K562 (cell line): ENCODE measurements around the gene SH3PXD2B. TPM values are rescaled to one million over a fixed set of nuclear protein-coding genes. Genes with fewer than 3 reads are reported as not detected.
A peak's percentile ranks its signal among the peaks of the same experiment; 100 is the strongest.

Experiments
- CC2D1A ChIP-seq: fragments of 450-650 bp; IDR thresholded peaks from 2 replicates; pipeline ENCODE4 v1.6.1; 2017; ENCODE audit warnings: mild to moderate bottlenecking
- COPS2 ChIP-seq: fragments of 450-650 bp; conservative IDR thresholded peaks from 2 replicates; pipeline ENCODE4 v1.6.1; 2016; ENCODE audit warnings: mild to moderate bottlenecking, moderate library complexity
- FOXJ3 ChIP-seq: sonication (generic); formaldehyde crosslinking; IDR thresholded peaks from 2 replicates; pipeline ENCODE4 v1.4.0; 2020; ENCODE audit warnings: mild to moderate bottlenecking, missing genetic modification reagents
- JUN ChIP-seq, 2 experiments: sonication (generic) in 1 of 2; formaldehyde crosslinking in 1 of 2; IDR thresholded peaks; 2 replicates each; pipeline versions ENCODE4 v1.6.1 to v1.8.0; 2012 to 2022; ENCODE audit warnings: borderline replicate concordance in 2 of 2, mild to moderate bottlenecking in 2 of 2, improper control_type of control experiment in 1 of 2, low read depth in 1 of 2, low read length in 1 of 2, missing genetic modification reagents in 1 of 2
- MAFK ChIP-seq: IDR thresholded peaks from 2 replicates; pipeline ENCODE4 v1.6.1; 2011; ENCODE audit warnings: low read length, improper control_type of control experiment
- NBN ChIP-seq: fragments of 450-650 bp; IDR thresholded peaks from 2 replicates; pipeline ENCODE4 v1.6.1; 2016; ENCODE audit warnings: low read depth, mild to moderate bottlenecking
- NR4A1 ChIP-seq, 2 experiments: fragments of 250-450 bp in 1 of 2; fragments of 450-650 bp in 1 of 2; sonication (Bioruptor Pico) in 1 of 2; IDR thresholded peaks; 2 replicates each; pipeline versions ENCODE4 v1.4.0 to v1.6.1; 2016 to 2020; ENCODE audit warnings: mild to moderate bottlenecking in 2 of 2, missing compliant biosample characterization in 1 of 2, missing genetic modification characterization in 1 of 2, moderate library complexity in 1 of 2
- POLR3G ChIP-seq: IDR thresholded peaks from 2 replicates; pipeline ENCODE4 v1.6.1; 2011; ENCODE audit not compliant: insufficient read length, insufficient replicate concordance; ENCODE audit errors: extremely low read depth
- SAFB ChIP-seq: fragments of 200-400 bp; formaldehyde crosslinking; IDR thresholded peaks from 2 replicates; pipeline ENCODE4 v1.6.1; 2017; ENCODE audit warnings: low read depth, low read length, borderline replicate concordance
- STAT5B ChIP-seq: fragments of 250-450 bp; sonication (Bioruptor Pico); IDR thresholded peaks from 2 replicates; pipeline ENCODE4 v1.8.0; 2021; ENCODE audit warnings: mild to moderate bottlenecking, inconsistent platforms
- polyA plus RNA-seq, 8 experiments: library from polyadenylated mRNA; depleted of rRNA in 4 of 8; stranded (reverse) in 5 of 8; unstranded in 3 of 8; fragments of >200 nt; fragmentation: Nextera tagmentation in 2 of 8; fragmentation: Illumina TruSeq in 1 of 8; extraction: Ambion mirVana in 2 of 8; extraction: Trizol in 1 of 8; gene quantifications; 2 replicates each; pipeline versions ENCODE4 v1.2.1 to v1.2.3, GENCODE V29; 2011 to 2014; ENCODE audit warnings: inconsistent platforms in 1 of 8, missing spikeins in 1 of 8
- total RNA-seq, 7 experiments: library from RNA; depleted of rRNA in 6 of 7; stranded (reverse); fragments of >200 nt in 6 of 7; fragmentation: Illumina TruSeq in 2 of 7; extraction: Trizol in 2 of 7; gene quantifications; 2 replicates each; pipeline versions ENCODE4 v1.2.1 to v1.2.3, GENCODE V29; 2011 to 2021; ENCODE audit warnings: low replicate concordance in 1 of 7
- TF ChIP-seq, protein P1 (sequence below): fragments of 450-650 bp; IDR thresholded peaks from 2 replicates; pipeline ENCODE4 v1.6.1; 2016; ENCODE audit warnings: mild to moderate bottlenecking, moderate library complexity
- TF ChIP-seq, protein P2 (sequence below): fragments of 250-450 bp; sonication (Bioruptor Pico); IDR thresholded peaks from 2 replicates; pipeline ENCODE4 v1.8.0; 2021; ENCODE audit warnings: moderate library complexity, mild to moderate bottlenecking, inconsistent platforms
- TF ChIP-seq, protein P3 (sequence below), 2 experiments: fragments of 450-650 bp in 1 of 2; sonication (generic) in 1 of 2; formaldehyde crosslinking; conservative IDR thresholded peaks; 2 replicates each; pipeline versions ENCODE4 v1.4.0 to v1.8.1; 2020 to 2022; ENCODE audit warnings: mild to moderate bottlenecking in 1 of 2, missing genetic modification reagents in 1 of 2

The SH3PXD2B gene
- total and polyA plus RNA-seq, 9 of the 15 experiments (the other 6 are each of a cell fraction or from before 2014, with no cell fraction given) = 0.04 to 0.66 (median 0.19) TPM

DNA sequence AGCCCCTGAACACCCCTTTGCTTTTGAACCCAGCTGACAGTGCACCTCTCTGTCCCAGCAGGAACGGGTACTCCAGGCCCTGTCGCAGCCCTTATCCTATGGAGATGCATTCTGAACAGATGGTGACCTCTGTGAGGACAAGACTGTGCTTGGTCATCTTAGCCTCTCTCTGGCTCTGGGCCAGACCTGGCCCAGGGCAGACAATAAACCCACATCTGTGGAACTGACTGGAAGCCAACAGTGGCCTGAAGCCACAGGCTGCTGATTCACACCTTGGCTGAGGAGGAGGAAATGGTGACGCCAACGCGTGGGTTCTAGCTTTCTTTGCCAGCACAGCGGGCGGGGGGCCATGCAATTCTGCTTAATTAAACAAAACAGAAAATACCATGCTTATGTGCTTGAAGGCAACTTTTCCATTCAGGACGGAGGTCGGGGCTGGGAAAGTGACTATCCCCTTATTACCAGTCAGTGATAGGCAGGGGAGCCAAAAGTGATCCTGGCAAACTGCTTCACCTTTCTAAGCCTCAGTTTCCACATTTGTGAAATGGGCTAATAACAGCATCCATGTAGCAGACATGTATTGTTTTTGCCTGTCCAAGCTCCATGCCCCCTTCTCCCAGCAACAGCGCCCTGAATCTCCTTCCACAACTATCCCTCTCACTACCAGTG is 10.8 kb downstream of the SH3PXD2B start (continued):
- TF ChIP-seq, protein P1, sequence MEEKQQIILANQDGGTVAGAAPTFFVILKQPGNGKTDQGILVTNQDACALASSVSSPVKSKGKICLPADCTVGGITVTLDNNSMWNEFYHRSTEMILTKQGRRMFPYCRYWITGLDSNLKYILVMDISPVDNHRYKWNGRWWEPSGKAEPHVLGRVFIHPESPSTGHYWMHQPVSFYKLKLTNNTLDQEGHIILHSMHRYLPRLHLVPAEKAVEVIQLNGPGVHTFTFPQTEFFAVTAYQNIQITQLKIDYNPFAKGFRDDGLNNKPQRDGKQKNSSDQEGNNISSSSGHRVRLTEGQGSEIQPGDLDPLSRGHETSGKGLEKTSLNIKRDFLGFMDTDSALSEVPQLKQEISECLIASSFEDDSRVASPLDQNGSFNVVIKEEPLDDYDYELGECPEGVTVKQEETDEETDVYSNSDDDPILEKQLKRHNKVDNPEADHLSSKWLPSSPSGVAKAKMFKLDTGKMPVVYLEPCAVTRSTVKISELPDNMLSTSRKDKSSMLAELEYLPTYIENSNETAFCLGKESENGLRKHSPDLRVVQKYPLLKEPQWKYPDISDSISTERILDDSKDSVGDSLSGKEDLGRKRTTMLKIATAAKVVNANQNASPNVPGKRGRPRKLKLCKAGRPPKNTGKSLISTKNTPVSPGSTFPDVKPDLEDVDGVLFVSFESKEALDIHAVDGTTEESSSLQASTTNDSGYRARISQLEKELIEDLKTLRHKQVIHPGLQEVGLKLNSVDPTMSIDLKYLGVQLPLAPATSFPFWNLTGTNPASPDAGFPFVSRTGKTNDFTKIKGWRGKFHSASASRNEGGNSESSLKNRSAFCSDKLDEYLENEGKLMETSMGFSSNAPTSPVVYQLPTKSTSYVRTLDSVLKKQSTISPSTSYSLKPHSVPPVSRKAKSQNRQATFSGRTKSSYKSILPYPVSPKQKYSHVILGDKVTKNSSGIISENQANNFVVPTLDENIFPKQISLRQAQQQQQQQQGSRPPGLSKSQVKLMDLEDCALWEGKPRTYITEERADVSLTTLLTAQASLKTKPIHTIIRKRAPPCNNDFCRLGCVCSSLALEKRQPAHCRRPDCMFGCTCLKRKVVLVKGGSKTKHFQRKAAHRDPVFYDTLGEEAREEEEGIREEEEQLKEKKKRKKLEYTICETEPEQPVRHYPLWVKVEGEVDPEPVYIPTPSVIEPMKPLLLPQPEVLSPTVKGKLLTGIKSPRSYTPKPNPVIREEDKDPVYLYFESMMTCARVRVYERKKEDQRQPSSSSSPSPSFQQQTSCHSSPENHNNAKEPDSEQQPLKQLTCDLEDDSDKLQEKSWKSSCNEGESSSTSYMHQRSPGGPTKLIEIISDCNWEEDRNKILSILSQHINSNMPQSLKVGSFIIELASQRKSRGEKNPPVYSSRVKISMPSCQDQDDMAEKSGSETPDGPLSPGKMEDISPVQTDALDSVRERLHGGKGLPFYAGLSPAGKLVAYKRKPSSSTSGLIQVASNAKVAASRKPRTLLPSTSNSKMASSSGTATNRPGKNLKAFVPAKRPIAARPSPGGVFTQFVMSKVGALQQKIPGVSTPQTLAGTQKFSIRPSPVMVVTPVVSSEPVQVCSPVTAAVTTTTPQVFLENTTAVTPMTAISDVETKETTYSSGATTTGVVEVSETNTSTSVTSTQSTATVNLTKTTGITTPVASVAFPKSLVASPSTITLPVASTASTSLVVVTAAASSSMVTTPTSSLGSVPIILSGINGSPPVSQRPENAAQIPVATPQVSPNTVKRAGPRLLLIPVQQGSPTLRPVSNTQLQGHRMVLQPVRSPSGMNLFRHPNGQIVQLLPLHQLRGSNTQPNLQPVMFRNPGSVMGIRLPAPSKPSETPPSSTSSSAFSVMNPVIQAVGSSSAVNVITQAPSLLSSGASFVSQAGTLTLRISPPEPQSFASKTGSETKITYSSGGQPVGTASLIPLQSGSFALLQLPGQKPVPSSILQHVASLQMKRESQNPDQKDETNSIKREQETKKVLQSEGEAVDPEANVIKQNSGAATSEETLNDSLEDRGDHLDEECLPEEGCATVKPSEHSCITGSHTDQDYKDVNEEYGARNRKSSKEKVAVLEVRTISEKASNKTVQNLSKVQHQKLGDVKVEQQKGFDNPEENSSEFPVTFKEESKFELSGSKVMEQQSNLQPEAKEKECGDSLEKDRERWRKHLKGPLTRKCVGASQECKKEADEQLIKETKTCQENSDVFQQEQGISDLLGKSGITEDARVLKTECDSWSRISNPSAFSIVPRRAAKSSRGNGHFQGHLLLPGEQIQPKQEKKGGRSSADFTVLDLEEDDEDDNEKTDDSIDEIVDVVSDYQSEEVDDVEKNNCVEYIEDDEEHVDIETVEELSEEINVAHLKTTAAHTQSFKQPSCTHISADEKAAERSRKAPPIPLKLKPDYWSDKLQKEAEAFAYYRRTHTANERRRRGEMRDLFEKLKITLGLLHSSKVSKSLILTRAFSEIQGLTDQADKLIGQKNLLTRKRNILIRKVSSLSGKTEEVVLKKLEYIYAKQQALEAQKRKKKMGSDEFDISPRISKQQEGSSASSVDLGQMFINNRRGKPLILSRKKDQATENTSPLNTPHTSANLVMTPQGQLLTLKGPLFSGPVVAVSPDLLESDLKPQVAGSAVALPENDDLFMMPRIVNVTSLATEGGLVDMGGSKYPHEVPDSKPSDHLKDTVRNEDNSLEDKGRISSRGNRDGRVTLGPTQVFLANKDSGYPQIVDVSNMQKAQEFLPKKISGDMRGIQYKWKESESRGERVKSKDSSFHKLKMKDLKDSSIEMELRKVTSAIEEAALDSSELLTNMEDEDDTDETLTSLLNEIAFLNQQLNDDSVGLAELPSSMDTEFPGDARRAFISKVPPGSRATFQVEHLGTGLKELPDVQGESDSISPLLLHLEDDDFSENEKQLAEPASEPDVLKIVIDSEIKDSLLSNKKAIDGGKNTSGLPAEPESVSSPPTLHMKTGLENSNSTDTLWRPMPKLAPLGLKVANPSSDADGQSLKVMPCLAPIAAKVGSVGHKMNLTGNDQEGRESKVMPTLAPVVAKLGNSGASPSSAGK = peak; percentile 49
- no peak for TF ChIP-seq STAT5B (CRISPR knock-in tag)
- no peak for TF ChIP-seq FOXJ3 (CRISPR knock-in tag)
- TF ChIP-seq NBN = no peak
- TF ChIP-seq MAFK = peak; percentile 50; the same call in 1 of the 2 replicates
- TF ChIP-seq, protein P2, sequence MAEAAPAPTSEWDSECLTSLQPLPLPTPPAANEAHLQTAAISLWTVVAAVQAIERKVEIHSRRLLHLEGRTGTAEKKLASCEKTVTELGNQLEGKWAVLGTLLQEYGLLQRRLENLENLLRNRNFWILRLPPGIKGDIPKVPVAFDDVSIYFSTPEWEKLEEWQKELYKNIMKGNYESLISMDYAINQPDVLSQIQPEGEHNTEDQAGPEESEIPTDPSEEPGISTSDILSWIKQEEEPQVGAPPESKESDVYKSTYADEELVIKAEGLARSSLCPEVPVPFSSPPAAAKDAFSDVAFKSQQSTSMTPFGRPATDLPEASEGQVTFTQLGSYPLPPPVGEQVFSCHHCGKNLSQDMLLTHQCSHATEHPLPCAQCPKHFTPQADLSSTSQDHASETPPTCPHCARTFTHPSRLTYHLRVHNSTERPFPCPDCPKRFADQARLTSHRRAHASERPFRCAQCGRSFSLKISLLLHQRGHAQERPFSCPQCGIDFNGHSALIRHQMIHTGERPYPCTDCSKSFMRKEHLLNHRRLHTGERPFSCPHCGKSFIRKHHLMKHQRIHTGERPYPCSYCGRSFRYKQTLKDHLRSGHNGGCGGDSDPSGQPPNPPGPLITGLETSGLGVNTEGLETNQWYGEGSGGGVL (CRISPR knock-in tag) = no peak
- TF ChIP-seq NR4A1 (CRISPR knock-in tag; IDR thresholded peaks at IDR 0.05) = no peak
- TF ChIP-seq NR4A1 (tag; IDR thresholded peaks at IDR 0.05) = no peak
- no peak for TF ChIP-seq POLR3G
- TF ChIP-seq, protein P3, sequence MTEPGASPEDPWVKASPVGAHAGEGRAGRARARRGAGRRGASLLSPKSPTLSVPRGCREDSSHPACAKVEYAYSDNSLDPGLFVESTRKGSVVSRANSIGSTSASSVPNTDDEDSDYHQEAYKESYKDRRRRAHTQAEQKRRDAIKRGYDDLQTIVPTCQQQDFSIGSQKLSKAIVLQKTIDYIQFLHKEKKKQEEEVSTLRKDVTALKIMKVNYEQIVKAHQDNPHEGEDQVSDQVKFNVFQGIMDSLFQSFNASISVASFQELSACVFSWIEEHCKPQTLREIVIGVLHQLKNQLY (CRISPR knock-in tag; conservative IDR thresholded peaks at IDR 0.05) = no peak
- TF ChIP-seq SAFB = no peak
- no peak for TF ChIP-seq COPS2
- TF ChIP-seq JUN (IDR thresholded peaks at IDR 0.05; ENCODE audit: borderline replicate concordance, low read depth, low read length) = peak; percentile 36; the same call in 1 of the 2 replicates
- TF ChIP-seq JUN (CRISPR knock-in tag; IDR thresholded peaks at IDR 0.05; ENCODE audit: borderline replicate concordance) = no peak
- TF ChIP-seq CC2D1A = no peak
